ENCODE data around the gene FHAD1. TPM values are rescaled to one million over a fixed set of nuclear protein-coding genes. Genes with fewer than 3 reads are reported as not detected.

Gene FHAD1
- polyA plus RNA-seq, 1 of the 3 experiments (the other 2 are of a cell fraction): 0.48 TPM

DNA sequence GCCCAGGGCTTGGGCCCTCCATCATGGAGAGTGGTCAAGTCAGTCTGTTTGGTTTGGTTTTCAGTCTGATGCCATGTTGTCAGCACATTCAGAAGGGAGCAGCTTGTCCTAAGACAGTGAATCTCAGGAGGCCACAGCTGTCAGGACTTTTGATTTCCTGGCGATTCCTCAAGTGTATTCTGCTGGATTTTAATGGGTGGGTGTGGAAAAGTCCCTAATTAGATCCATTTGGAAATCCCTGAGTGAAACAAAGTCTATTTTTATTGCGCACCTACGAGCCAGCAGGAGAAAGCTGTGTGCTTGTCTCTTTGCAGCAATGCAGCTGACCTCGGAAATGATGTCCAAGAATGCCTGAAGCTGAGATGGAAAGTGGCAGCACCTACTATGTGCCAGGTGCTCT lies 21.6 kb upstream of the FHAD1 start:
- Histone ChIP-seq H3K9me2 (no peaks in the 10 kb centered on the region), H3K36me3 (replicated peaks in 1 of 2; ENCODE audit: control insufficient read depth in 1 of 2, insufficient read depth in 2 of 2, low read length in 1 of 2) (peaks cover 0 to 3% of the 10 kb centered on the region in 2 experiments), H3K27ac (ENCODE audit: low read depth in 2 of 2, low read length in 1 of 2) (no peak overlapping the region; a peak in 1 of 4 replicates), H3F3A (replicated peaks; ENCODE audit: insufficient read depth) (no peaks in the 10 kb centered on the region), H3K4me1 (ENCODE audit: control insufficient read depth in 1 of 2, insufficient read depth in 2 of 2, low read depth in 1 of 2, low read length in 1 of 2) (peaks cover 0 to 32% of the 10 kb centered on the region in 2 experiments; a peak in 1 of 4 replicates), H3K79me2 (ENCODE audit: insufficient read depth) (no peaks in the 10 kb centered on the region), H3K27me3 (ENCODE audit: insufficient read depth) (no peaks in the 10 kb centered on the region), H3K4me2 (no peak overlapping the region), H3K9ac (no peak overlapping the region), H4K20me1 (ENCODE audit: insufficient read depth) (no peaks in the 10 kb centered on the region), H2AFZ (ENCODE audit: low read depth) (no peak overlapping the region), H3K4me3 (ENCODE audit: low read depth in 2 of 2, low read length in 1 of 2) (no peak overlapping the region), H3K9me3 (no peaks in the 10 kb centered on the region)
- no peak for TF ChIP-seq NFIC (IDR thresholded peaks at IDR 0.05; ENCODE audit: borderline replicate concordance)
- TF ChIP-seq, protein P1, sequence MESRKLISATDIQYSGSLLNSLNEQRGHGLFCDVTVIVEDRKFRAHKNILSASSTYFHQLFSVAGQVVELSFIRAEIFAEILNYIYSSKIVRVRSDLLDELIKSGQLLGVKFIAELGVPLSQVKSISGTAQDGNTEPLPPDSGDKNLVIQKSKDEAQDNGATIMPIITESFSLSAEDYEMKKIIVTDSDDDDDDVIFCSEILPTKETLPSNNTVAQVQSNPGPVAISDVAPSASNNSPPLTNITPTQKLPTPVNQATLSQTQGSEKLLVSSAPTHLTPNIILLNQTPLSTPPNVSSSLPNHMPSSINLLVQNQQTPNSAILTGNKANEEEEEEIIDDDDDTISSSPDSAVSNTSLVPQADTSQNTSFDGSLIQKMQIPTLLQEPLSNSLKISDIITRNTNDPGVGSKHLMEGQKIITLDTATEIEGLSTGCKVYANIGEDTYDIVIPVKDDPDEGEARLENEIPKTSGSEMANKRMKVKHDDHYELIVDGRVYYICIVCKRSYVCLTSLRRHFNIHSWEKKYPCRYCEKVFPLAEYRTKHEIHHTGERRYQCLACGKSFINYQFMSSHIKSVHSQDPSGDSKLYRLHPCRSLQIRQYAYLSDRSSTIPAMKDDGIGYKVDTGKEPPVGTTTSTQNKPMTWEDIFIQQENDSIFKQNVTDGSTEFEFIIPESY (IDR thresholded peaks at IDR 0.05; ENCODE audit: borderline replicate concordance, low read depth): no peak
- TF ChIP-seq, protein P2, sequence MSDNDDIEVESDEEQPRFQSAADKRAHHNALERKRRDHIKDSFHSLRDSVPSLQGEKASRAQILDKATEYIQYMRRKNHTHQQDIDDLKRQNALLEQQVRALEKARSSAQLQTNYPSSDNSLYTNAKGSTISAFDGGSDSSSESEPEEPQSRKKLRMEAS (IDR thresholded peaks at IDR 0.05; ENCODE audit: low read depth): no peak
- TF ChIP-seq RXRA (IDR thresholded peaks at IDR 0.05; ENCODE audit: borderline replicate concordance, low read depth): no peak
- TF ChIP-seq, protein P3, sequence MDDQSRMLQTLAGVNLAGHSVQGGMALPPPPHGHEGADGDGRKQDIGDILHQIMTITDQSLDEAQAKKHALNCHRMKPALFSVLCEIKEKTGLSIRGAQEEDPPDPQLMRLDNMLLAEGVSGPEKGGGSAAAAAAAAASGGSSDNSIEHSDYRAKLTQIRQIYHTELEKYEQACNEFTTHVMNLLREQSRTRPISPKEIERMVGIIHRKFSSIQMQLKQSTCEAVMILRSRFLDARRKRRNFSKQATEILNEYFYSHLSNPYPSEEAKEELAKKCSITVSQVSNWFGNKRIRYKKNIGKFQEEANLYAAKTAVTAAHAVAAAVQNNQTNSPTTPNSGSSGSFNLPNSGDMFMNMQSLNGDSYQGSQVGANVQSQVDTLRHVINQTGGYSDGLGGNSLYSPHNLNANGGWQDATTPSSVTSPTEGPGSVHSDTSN (IDR thresholded peaks at IDR 0.05): no peak
- 89% methylated on average over 4 of the region's 4 CpGs for WGBS (ENCODE audit: low lambda C conversion rate)
- POLR2A ChIA-PET: interaction anchor here (0.9 to 1.9 kb wide), 4 partner anchors 14 to 73 kb away, joined by 3 to 7 read pairs (median 4); no protein-coding TSS in a partner anchor
- CTCF ChIA-PET: interaction anchor here (1.1 to 1.4 kb wide), 2 partner anchors 20 to 82 kb away, joined by 3 read pairs; no protein-coding TSS in a partner anchor
- no peak for DNase-seq

DNA sequence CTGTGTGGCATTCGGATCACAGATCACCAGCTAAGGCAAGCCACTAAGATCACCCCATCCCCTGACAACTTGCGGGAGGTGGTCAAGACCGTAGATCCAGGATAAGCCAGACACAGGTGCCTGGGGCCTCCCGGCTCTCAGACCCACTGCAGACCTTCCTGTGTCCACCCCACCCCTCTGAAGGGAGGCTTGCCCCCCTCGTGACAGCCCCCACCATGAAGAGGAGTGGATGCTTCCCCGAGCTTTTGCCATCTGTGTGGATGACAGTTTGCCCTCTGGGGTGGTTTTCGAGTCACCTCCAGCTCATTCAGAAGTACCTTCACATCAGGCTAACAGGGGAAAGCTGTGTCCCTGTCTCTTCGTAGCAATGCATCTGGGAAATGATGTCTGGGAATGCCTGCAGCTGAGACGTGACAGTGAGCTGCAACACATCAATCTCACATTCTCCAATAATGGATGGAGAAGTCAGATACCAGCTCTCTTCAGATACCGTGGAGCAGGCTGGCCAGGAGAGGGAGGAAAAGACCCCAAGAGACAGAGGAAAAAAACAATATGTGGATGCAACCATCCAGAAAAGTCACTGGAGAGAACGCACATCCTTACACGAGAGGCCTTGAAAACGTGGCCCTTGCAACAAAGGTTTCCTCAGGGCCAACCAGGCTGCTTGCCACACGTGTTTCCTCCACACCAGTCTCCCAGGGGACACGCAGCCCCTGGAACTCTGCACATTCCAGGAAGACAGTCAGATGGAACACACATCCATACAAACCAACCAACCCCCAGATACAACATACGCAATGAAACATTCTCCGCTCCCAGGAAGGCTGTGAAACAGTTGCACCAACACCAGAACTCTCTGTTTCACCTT lies 20.4 kb upstream of the FHAD1 start:
- Histone ChIP-seq H3K9ac (no peak overlapping the region), H2AFZ (ENCODE audit: low read depth) (no peak overlapping the region), H3K9me2 (no peaks in the 10 kb centered on the region), H3K36me3 (replicated peaks in 1 of 2; ENCODE audit: control insufficient read depth in 1 of 2, insufficient read depth in 2 of 2, low read length in 1 of 2) (no peaks in the 10 kb centered on the region), H3F3A (replicated peaks; ENCODE audit: insufficient read depth) (no peaks in the 10 kb centered on the region), H3K4me1 (ENCODE audit: control insufficient read depth in 1 of 2, insufficient read depth in 2 of 2, low read depth in 1 of 2, low read length in 1 of 2) (peaks cover 0 to 23% of the 10 kb centered on the region in 2 experiments; a peak in 1 of 4 replicates), H3K4me2 (no peak overlapping the region), H3K27me3 (ENCODE audit: insufficient read depth) (no peaks in the 10 kb centered on the region), H3K79me2 (ENCODE audit: insufficient read depth) (no peaks in the 10 kb centered on the region), H3K27ac (ENCODE audit: low read depth in 2 of 2, low read length in 1 of 2) (peak overlapping the region in 1 of 2 experiments; percentile 53; a peak in 1 of 4 replicates), H3K9me3 (no peaks in the 10 kb centered on the region), H4K20me1 (ENCODE audit: insufficient read depth) (no peaks in the 10 kb centered on the region), H3K4me3 (ENCODE audit: low read depth in 2 of 2, low read length in 1 of 2) (no peak overlapping the region)
- CTCF ChIA-PET: interaction anchor here (1.0 to 1.4 kb wide), 5 partner anchors 22 to 84 kb away, joined by 3 to 6 read pairs (median 4); partner anchors contain the start of gene TMEM51
- POLR2A ChIA-PET: interaction anchor here (0.9 to 1.9 kb wide), 4 partner anchors 12 to 74 kb away, joined by 3 to 7 read pairs (median 4); no protein-coding TSS in a partner anchor
- 0 out of 2 replicates have a peak, but pooled peaks have one; percentile 34 for TF ChIP-seq GATA2 (CRISPR knock-in tag; IDR thresholded peaks at IDR 0.05)
- TF ChIP-seq SIN3A (IDR thresholded peaks at IDR 0.05; ENCODE audit: borderline replicate concordance, low read depth, low read length): no peak
- no peak for TF ChIP-seq TEAD4 (IDR thresholded peaks at IDR 0.05; ENCODE audit: borderline replicate concordance, insufficient read depth)
- peak; percentile 42 for DNase-seq
- WGBS (ENCODE audit: low lambda C conversion rate): 90% methylated on average over 11 of the region's 17 CpGs

All from SK-N-SH (cell line).